Endothelial cell of umbilical vein (primary cell): Measurements from ENCODE around the gene SIRPD. TPM values are rescaled to one million over a fixed set of nuclear protein-coding genes. Genes with fewer than 3 reads are reported as not detected.

Source experiments
- BruUV-seq: library from RNA; stranded (reverse); fragments of 400-500 nt; replicated peaks from 2 replicates; lab custom pipeline; 2021; lab: Mats Ljungman, UMichigan
- CTCF ChIA-PET: fragments of 300-600, 350-600 bp; sonication (Branson Sonifier 250); formaldehyde crosslinking; loops from one replicate; lab custom pipeline; 2021; ENCODE audit warnings: antibody characterized with exemption, inconsistent platforms; lab: Charles Lee
- POLR2A ChIA-PET: fragments of 300-600, 350-600 bp; sonication (Branson Sonifier 250); formaldehyde crosslinking; loops from one replicate; lab custom pipeline; 2021; ENCODE audit warnings: antibody characterized with exemption, inconsistent platforms; lab: Charles Lee
- DNase-seq: peaks from one replicate; pipeline ENCODE4 v3.0.0-alpha.2; 2011; ENCODE audit warnings: low read depth, low spot score
- FAIRE-seq: peaks from 2 replicates; lab custom pipeline; 2011; peaks lifted over from hg19 to GRCh38; lab: Jason Lieb, UNC
- H2AFZ ChIP-seq: 2 replicates; pipeline ENCODE4 v1.6.0; 2012; ENCODE audit warnings: low read depth, low read length, control low read depth, inconsistent platforms
- H3K27ac ChIP-seq: 2 replicates; pipeline ENCODE4 v1.5.1; 2011; ENCODE audit warnings: low read depth, mild to moderate bottlenecking, control low read depth, low read length, moderate library complexity; ENCODE audit not compliant: insufficient read depth
- H3K27me3 ChIP-seq, 2 experiments: 2 replicates each; pipeline versions ENCODE4 v1.6.0 to v1.6.1; 2011; ENCODE audit warnings: low read length in 2 of 2, mixed read lengths in 1 of 2; ENCODE audit not compliant: control insufficient read depth in 2 of 2, insufficient read depth in 2 of 2
- H3K36me3 ChIP-seq, 2 experiments: 2 replicates in 1 of 2; 3 replicates in 1 of 2; pipeline ENCODE4 v1.5.1; 2011; ENCODE audit warnings: low read length in 2 of 2, mild to moderate bottlenecking in 1 of 2, moderate library complexity in 1 of 2; ENCODE audit not compliant: control insufficient read depth in 2 of 2, insufficient read depth in 2 of 2; ENCODE audit errors: extremely low read depth in 1 of 2
- H3K4me1 ChIP-seq: 3 replicates; pipeline ENCODE4 v1.5.1; 2011; ENCODE audit warnings: mild to moderate bottlenecking, low read length; ENCODE audit not compliant: control insufficient read depth, insufficient read depth; ENCODE audit errors: extremely low read depth
- H3K4me2 ChIP-seq: 2 replicates; pipeline ENCODE4 v1.6.1; 2011; ENCODE audit warnings: low read length, control low read depth, mixed read lengths; ENCODE audit not compliant: insufficient read depth
- H3K4me3 ChIP-seq, 3 experiments: fragments of 200-600 bp in 1 of 3; sonication (generic), shearing (Covaris generic) in 1 of 3; replicated peaks in 1 of 3; 2 replicates each; pipeline ENCODE4 v1.5.1; 2011 to 2016; ENCODE audit warnings: control low read depth in 3 of 3, low read length in 3 of 3, mild to moderate bottlenecking in 2 of 3, inconsistent platforms in 1 of 3, low read depth in 1 of 3, moderate library complexity in 1 of 3; ENCODE audit not compliant: insufficient read depth in 1 of 3
- H3K79me2 ChIP-seq: 2 replicates; pipeline ENCODE4 v1.6.0; 2012; ENCODE audit warnings: low read length, inconsistent platforms; ENCODE audit not compliant: control insufficient read depth, insufficient read depth
- H3K9ac ChIP-seq: replicated peaks from 2 replicates; pipeline ENCODE3; 2011; ENCODE audit warnings: low read length, control low read depth; ENCODE audit not compliant: insufficient read depth; ENCODE audit errors: extremely low read depth
- H3K9me1 ChIP-seq: replicated peaks from 3 replicates; pipeline ENCODE4 v1.6.0; 2011; ENCODE audit warnings: mild to moderate bottlenecking, low read length; ENCODE audit not compliant: control insufficient read depth, insufficient read depth; ENCODE audit errors: extremely low read depth
- H3K9me3 ChIP-seq: replicated peaks from 2 replicates; pipeline ENCODE4 v1.5.1; 2012; ENCODE audit warnings: low read length, inconsistent platforms; ENCODE audit not compliant: control insufficient read depth, insufficient read depth
- H4K20me1 ChIP-seq: replicated peaks from 2 replicates; pipeline ENCODE3; 2011; ENCODE audit warnings: mild to moderate bottlenecking, low read length; ENCODE audit not compliant: control insufficient read depth, insufficient read depth; ENCODE audit errors: extremely low read depth
- EZH2 ChIP-seq: IDR thresholded peaks from 2 replicates; pipeline ENCODE4 v1.6.1; 2012; ENCODE audit warnings: borderline replicate concordance, low read depth, mild to moderate bottlenecking, moderate library complexity, low read length, inconsistent platforms; ENCODE audit not compliant: severe bottlenecking
- FOS ChIP-seq: IDR thresholded peaks from 2 replicates; pipeline ENCODE4 v1.6.1; 2011; ENCODE audit warnings: mild to moderate bottlenecking, low read length, moderate library complexity, borderline replicate concordance; ENCODE audit not compliant: insufficient read depth
- GATA2 ChIP-seq: IDR thresholded peaks from 2 replicates; pipeline ENCODE4 v1.7.0; 2011; ENCODE audit warnings: low read depth, mild to moderate bottlenecking, moderate library complexity, mixed read lengths, low read length; ENCODE audit not compliant: insufficient read length, insufficient read depth
- MYC ChIP-seq: IDR thresholded peaks from one replicate; pipeline ENCODE4 v1.6.1; 2011; ENCODE audit warnings: mild to moderate bottlenecking, low read depth, low read length
- POLR2A ChIP-seq: IDR thresholded peaks from 2 replicates; pipeline ENCODE4 v1.6.1; 2012; ENCODE audit warnings: low read depth, mild to moderate bottlenecking, control low read depth, low read length
- POLR2AphosphoS5 ChIP-seq: IDR thresholded peaks from 2 replicates; pipeline ENCODE4 v1.6.1; 2012; ENCODE audit warnings: low read depth, mild to moderate bottlenecking, control low read depth, low read length, moderate library complexity; ENCODE audit not compliant: insufficient read depth
- dilution Hi-C: fragments of 300-500 bp; cut with MboI; formaldehyde crosslinking; loops from one replicate; pipeline ENCODE4 v1.15.0; 2019; ENCODE audit warnings: low sequenced_read_pairs; ENCODE audit not compliant: extremely low pct_ligation_motif_present
- intact Hi-C: fragments of 100-400 bp; cut with micrococcal nuclease; formaldehyde crosslinking; loops from one replicate; pipeline ENCODE4 v1.10.0; 2022
- polyA plus RNA-seq, 4 experiments: library from polyadenylated mRNA; depleted of rRNA in 3 of 4; stranded (reverse) in 3 of 4; unstranded in 1 of 4; fragments of >200 nt; gene quantifications; 2 replicates each; pipeline versions ENCODE4 v1.2.1 to v1.2.3, GENCODE V29; 2011 to 2012; ENCODE audit warnings: missing spikeins in 1 of 4
- total RNA-seq: library from RNA; stranded (reverse); gene quantifications from 2 replicates; pipeline ENCODE4 v1.2.3, GENCODE V29; 2021
- TF ChIP-seq, protein P1 (sequence below): IDR thresholded peaks from 2 replicates; pipeline ENCODE4 v1.6.1; 2011; ENCODE audit not compliant: insufficient read depth, insufficient read length
- TF ChIP-seq, protein P2 (sequence below), 2 donors: IDR thresholded peaks; 1 replicate in 1 of 2; 2 replicates in 1 of 2; pipeline ENCODE4 v1.5.1; 2011; ENCODE audit warnings: low read length in 2 of 2, mild to moderate bottlenecking in 2 of 2, moderate library complexity in 2 of 2, control low read depth in 1 of 2, inconsistent platforms in 1 of 2, low read depth in 1 of 2; ENCODE audit not compliant: insufficient read depth in 1 of 2; ENCODE audit errors: extremely low read depth in 1 of 2

SIRPD gene
- total and polyA plus RNA-seq, 2 donors (not counting 3 experiments of a cell fraction or from before 2014, with no cell fraction given) = not detected

DNA sequence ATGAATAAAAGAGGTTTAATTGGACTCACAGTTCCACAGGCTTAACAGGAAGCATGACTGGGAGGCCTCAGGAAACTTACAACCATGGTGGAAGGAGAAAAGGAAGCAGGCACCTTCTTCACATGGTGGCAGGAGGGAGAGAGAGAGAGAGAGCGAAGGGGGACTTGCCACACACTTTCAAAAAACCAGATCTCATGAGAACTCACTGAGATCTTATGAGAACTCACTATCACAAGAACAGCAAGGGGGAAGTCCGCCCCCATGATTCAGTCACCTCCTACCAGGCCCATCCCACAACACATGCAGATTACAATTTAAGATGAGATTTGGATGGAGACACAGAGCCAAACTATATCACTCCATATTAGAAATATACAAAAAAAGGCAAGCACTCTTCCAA, 6.1 kb upstream of the SIRPD start:
- FAIRE-seq = no peak
- dilution Hi-C loops = no loop called here

More for the DNA sequence above, 6.1 kb upstream of the SIRPD start:
- intact Hi-C loops = no loop called here
- BruUV-seq = no TSS peak
- Histone ChIP-seq H3K27ac (no peak overlapping the region), H3K36me3 (no peaks in the 10 kb centered on the region), H3K9me3 (no peaks in the 10 kb centered on the region), H3K4me2 (no peak overlapping the region), H4K20me1 (no peaks in the 10 kb centered on the region), H2AFZ (no peak overlapping the region), H3K4me3 (no peak overlapping the region), H3K4me1 (peaks cover 30% of the 10 kb centered on the region), H3K9ac (no peak overlapping the region), H3K9me1 (no peaks in the 10 kb centered on the region), H3K27me3 (no peaks in the 10 kb centered on the region), H3K79me2 (no peaks in the 10 kb centered on the region)
- TF ChIP-seq POLR2AphosphoS5 (no peak), MYC (no peak), EZH2 (no peak), FOS (no peak), POLR2A (no peak), GATA2 (no peak)
- TF ChIP-seq, protein P1, sequence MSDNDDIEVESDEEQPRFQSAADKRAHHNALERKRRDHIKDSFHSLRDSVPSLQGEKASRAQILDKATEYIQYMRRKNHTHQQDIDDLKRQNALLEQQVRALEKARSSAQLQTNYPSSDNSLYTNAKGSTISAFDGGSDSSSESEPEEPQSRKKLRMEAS = no peak
- TF ChIP-seq, protein P2, sequence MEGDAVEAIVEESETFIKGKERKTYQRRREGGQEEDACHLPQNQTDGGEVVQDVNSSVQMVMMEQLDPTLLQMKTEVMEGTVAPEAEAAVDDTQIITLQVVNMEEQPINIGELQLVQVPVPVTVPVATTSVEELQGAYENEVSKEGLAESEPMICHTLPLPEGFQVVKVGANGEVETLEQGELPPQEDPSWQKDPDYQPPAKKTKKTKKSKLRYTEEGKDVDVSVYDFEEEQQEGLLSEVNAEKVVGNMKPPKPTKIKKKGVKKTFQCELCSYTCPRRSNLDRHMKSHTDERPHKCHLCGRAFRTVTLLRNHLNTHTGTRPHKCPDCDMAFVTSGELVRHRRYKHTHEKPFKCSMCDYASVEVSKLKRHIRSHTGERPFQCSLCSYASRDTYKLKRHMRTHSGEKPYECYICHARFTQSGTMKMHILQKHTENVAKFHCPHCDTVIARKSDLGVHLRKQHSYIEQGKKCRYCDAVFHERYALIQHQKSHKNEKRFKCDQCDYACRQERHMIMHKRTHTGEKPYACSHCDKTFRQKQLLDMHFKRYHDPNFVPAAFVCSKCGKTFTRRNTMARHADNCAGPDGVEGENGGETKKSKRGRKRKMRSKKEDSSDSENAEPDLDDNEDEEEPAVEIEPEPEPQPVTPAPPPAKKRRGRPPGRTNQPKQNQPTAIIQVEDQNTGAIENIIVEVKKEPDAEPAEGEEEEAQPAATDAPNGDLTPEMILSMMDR (IDR thresholded peaks at IDR 0.05; ENCODE audit: extremely low read depth in 1 of 2, insufficient read depth in 1 of 2, low read depth in 1 of 2, low read length in 2 of 2) = no peak
- DNase-seq = peak; percentile 0
- ChIA-PET CTCF (no interaction called here), POLR2A (no interaction called here)
